Pancreas (tissue), 10 donors: ENCODE measurements around the gene GLT8D2. TPM values are rescaled to one million over a fixed set of nuclear protein-coding genes. Genes with fewer than 3 reads are reported as not detected.

Experiments
- ATAC-seq, 4 donors: fragments of 200-7000 bp; cut with Tn5 transposase; one replicate each; pipeline versions ENCODE4 v1.8.0 to v1.9.1; 2020; ENCODE audit warnings: mild to moderate bottlenecking in 4 of 4, moderate library complexity in 4 of 4
- DNase-seq, 6 donors: peaks; one replicate each; pipeline ENCODE4 v3.0.0-alpha.2; 2020
- FAIRE-seq: peaks from 2 replicates; lab custom pipeline; 2012; peaks lifted over from hg19 to GRCh38; lab: Jason Lieb, UNC
- H3K27ac ChIP-seq, 4 donors: fragments of 200-600 bp; sonication (generic); 1 replicate in 3 of 4; 2 replicates in 1 of 4; pipeline versions ENCODE4 v1.5.0 to v1.8.0; 2020
- H3K27me3 ChIP-seq, 4 donors: fragments of 200-600 bp; one replicate each; pipeline ENCODE4 v1.8.0; 2021
- H3K36me3 ChIP-seq, 3 donors: fragments of 200-600 bp; sonication (generic) in 1 of 3; one replicate each; pipeline versions ENCODE4 v1.5.0 to v1.8.0; 2020 to 2021
- H3K4me1 ChIP-seq, 3 donors: fragments of 200-600 bp; one replicate each; pipeline ENCODE4 v1.8.0; 2021
- H3K4me3 ChIP-seq, 4 donors: fragments of 200-600 bp; sonication (generic) in 2 of 4; one replicate each; pipeline versions ENCODE4 v1.5.0 to v1.8.0; 2020 to 2021
- H3K9me3 ChIP-seq, 4 donors: fragments of 200-600 bp; one replicate each; pipeline ENCODE4 v1.8.0; 2021
- WGBS, 2 donors: extraction: QIAGEN DNeasy Blood & Tissue Kit; methylation state at CpG; one replicate each; pipeline ENCODE4 v1.1.7; 2013; 5-methylcytosine and 5-hydroxymethylcytosine counted together
- intact Hi-C, 3 donors: fragments of 100-400 bp; cut with DNase I; formaldehyde crosslinking; loops; one replicate each; pipeline versions ENCODE4 v1.11.1 to v1.14.2; 2022
- polyA plus RNA-seq, 2 donors: library from polyadenylated mRNA; stranded (reverse); fragments of 200-250 nt; gene quantifications; one replicate each; pipeline ENCODE4 v1.2.3, GENCODE V29; 2013
- total RNA-seq, 6 donors: library from RNA; stranded (reverse); fragmentation: NEBNext Ultra II Directional in 4 of 6; extraction: Animal tissue kit (Norgen Biotek cat#: 25700) in 4 of 6; gene quantifications; one replicate each; pipeline versions ENCODE4 v1.2.1 to v1.2.4, GENCODE V29; 2021 to 2023
- TF ChIP-seq, protein P1 (sequence below), 4 donors: fragments of 200-600 bp; sonication (generic) in 3 of 4; IDR thresholded peaks; one replicate each; pipeline versions ENCODE4 v1.5.0 to v1.8.0; 2021; ENCODE audit warnings: antibody characterized with exemption in 4 of 4
- donor health status: healthy with polysubstance abuse.
- donor health status: DM: no; HTN: no; CAD: no; lungs with moderate emphysema.
- donor health status: DM: no; HTN: no; CAD: no.
- donor health status: control.
- donor health status: control.
- donor health status: Bipolar disorder and iron deficiency.
- donor health status: DM: yes; HTN: yes; CAD: no.
- donor health status: DM: no; HTN: no; CAD: no.
- donor health status: DM: no; HTN: no; CAD: no.
- donor health status: DM: yes; HTN: yes; CAD: no.

GLT8D2 gene
- total and polyA plus RNA-seq, 8 donors, result 0.32 to 5.3 (median 2.3) TPM

DNA sequence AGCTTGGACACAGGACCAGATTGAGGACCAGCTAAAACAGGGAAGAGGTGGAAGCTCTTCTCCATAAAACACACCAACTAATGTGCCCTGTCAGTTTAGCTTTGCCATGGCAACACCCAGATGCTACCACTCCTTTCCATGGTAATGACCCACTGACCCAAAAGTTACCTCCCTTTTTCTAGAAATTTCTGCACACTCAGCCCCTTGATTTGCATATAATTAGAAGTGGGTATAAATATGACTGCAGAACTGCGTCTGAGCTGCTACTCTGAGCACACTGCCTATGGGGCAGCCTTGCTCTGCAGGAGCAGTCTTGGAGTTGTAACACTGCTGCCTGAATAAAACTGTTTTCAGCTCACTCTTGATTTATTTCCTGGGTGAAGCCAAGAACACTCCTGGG lies 87.5 kb downstream of the GLT8D2 start:
- no peaks in the 10 kb centered on the region for H3K36me3 ChIP-seq
- 53 to 55% methylated on average over 1 of the region's 1 CpG for WGBS, 2 donors
- intact Hi-C loops, result no loop called here
- no peak overlapping the region for H3K27ac ChIP-seq
- no peak for ATAC-seq
- no peaks in the 10 kb centered on the region for H3K9me3 ChIP-seq
- TF ChIP-seq, protein P1, sequence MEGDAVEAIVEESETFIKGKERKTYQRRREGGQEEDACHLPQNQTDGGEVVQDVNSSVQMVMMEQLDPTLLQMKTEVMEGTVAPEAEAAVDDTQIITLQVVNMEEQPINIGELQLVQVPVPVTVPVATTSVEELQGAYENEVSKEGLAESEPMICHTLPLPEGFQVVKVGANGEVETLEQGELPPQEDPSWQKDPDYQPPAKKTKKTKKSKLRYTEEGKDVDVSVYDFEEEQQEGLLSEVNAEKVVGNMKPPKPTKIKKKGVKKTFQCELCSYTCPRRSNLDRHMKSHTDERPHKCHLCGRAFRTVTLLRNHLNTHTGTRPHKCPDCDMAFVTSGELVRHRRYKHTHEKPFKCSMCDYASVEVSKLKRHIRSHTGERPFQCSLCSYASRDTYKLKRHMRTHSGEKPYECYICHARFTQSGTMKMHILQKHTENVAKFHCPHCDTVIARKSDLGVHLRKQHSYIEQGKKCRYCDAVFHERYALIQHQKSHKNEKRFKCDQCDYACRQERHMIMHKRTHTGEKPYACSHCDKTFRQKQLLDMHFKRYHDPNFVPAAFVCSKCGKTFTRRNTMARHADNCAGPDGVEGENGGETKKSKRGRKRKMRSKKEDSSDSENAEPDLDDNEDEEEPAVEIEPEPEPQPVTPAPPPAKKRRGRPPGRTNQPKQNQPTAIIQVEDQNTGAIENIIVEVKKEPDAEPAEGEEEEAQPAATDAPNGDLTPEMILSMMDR (IDR thresholded peaks at IDR 0.05), result no peak
- peaks cover 6 to 21% (median 9%) of the 10 kb centered on the region in 3 donors for H3K4me1 ChIP-seq
- no peak for DNase-seq
- no peak overlapping the region for H3K4me3 ChIP-seq
- no peak for FAIRE-seq
- H3K27me3 ChIP-seq, result no peaks in the 10 kb centered on the region

DNA sequence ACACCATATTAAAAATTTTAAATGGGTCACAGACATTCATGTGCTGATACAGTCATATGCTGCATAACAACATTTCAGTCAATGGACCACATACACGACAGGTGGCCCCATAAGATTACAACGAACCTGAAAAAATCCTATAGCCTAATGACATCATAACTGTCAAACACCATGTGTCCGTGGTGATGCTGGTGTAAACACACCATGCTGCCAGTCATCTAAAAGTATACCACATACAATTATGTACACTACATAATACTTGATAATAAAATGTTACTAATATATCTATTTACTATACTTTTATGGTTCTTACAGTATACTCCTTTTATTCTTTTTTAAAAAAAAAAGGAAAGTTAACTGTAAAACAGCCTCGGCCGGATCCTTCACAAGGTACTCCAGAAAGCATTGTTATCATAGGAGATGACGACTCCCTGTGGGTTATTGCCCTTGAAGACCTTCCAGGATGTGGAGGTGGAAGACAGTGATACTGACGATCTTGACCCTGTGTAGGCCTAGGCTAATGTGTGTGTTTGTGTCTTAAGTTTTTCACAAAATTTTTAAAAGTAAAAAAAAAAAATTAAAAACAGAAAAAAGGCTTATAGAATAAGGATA lies 89.3 kb downstream of the GLT8D2 start:
- H3K27me3 ChIP-seq, result no peaks in the 10 kb centered on the region
- no peak overlapping the region for H3K27ac ChIP-seq
- no peaks in the 10 kb centered on the region for H3K9me3 ChIP-seq
- TF ChIP-seq, protein P1 (IDR thresholded peaks at IDR 0.05), result no peak
- FAIRE-seq, result no peak
- no peak for ATAC-seq
- no peaks in the 10 kb centered on the region for H3K36me3 ChIP-seq
- H3K4me1 ChIP-seq, result peaks cover 8 to 19% (median 11%) of the 10 kb centered on the region in 3 donors
- no peak overlapping the region for H3K4me3 ChIP-seq
- WGBS, 2 donors, result 53 to 59% methylated on average over 7 of the region's 7 CpGs
- DNase-seq, result no peak
- intact Hi-C loops, result no loop called here

DNA sequence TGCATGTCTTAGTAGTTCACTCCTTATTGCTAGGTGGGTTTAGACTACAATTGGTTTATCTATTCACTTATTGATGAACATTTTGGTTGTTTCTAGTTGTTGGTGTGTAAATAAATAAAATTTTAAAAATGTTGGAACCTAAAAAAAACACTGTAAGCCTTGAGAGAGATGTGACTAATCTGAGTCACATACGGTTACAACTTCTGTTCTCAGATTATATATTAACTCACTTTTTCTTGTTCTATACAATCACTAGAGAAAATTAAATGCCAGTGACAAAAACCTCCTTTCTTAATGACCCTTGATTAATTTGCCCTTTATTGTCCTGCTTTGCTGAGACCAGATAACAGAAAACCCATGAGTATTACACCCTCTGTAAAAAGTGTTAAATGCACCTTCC lies 91.4 kb downstream of the GLT8D2 start:
- Histone ChIP-seq H3K9me3 (no peaks in the 10 kb centered on the region), H3K4me3 (no peak overlapping the region), H3K27ac (no peak overlapping the region), H3K36me3 (no peaks in the 10 kb centered on the region), H3K27me3 (no peaks in the 10 kb centered on the region), H3K4me1 (peaks cover 8 to 14% (median 12%) of the 10 kb centered on the region in 3 donors)
- intact Hi-C loops, result no loop called here
- WGBS, 2 donors, result 43 to 46% methylated on average over 1 of the region's 1 CpG
- ATAC-seq (no peak), FAIRE-seq (no peak), DNase-seq (no peak)
- TF ChIP-seq, protein P1 (IDR thresholded peaks at IDR 0.05), result no peak

DNA sequence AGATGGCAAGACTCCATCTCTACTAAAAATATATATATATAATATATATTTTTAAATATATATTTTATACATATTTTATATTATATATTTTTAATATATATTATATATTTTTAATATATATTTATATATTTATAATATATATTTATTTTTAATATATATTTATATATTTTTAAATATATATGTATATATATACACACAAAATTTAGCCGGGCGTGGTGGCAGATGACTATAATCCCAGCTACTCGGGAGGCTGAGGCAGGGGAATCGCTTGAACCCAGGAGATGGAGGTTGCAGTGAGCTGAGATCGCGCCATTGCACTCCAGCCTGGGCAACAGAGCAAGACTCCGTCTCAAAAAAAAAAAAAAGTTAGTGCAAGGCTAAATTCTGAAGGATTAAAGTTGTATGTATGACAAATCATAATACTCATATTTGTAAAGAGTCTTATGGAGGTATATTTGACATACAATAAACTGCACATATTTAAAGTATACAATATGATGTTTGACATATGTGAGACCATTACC lies 92.1 kb downstream of the GLT8D2 start:
- peak; percentile 45 for FAIRE-seq
- Histone ChIP-seq H3K27ac (peak overlapping the region; percentile 70 to 92 (median 81)), H3K9me3 (no peaks in the 10 kb centered on the region), H3K4me1 (peaks cover 8 to 14% (median 12%) of the 10 kb centered on the region in 3 donors), H3K4me3 (peak overlapping the region in 2 of 4 donors; percentile 74 to 82), H3K27me3 (no peaks in the 10 kb centered on the region), H3K36me3 (no peaks in the 10 kb centered on the region)
- DNase-seq, result no peak
- TF ChIP-seq, protein P1 (IDR thresholded peaks at IDR 0.05), result no peak
- 83 to 90% methylated on average over 7 of the region's 7 CpGs for WGBS, 2 donors
- intact Hi-C loops, result no loop called here
- no peak for ATAC-seq

DNA sequence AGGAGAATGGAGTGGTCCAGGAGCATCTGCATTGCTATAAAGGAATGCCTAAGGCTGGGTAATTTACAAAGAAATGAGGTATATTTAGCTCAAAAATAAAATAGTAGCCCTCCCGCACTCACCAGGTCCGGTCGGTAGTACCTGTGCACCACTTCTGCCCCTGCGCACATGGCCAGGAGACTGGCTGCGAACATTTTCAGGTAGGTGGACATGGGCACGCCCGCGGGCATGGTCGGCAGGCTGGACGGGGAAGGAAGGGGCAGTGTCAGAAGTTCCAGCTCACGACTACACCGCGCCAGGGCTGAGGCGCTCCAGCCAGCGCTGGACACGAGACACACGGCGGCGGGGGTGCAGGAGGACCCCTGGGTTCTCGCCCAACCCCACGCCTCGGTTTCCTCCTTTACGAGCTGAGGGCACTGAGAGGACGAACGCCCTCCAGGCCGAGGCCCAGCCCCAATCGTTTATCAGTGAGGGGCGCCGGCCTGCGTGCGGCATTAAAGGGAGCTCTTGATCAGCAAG lies 93.4 kb downstream of the GLT8D2 start:
- Histone ChIP-seq H3K27ac (peak overlapping the region; percentile 70 to 92 (median 81)), H3K27me3 (no peaks in the 10 kb centered on the region), H3K36me3 (peaks cover 0 to 3% (median 0%) of the 10 kb centered on the region in 3 donors), H3K4me3 (peak overlapping the region; percentile 74 to 88 (median 81)), H3K4me1 (peaks cover 8 to 14% (median 12%) of the 10 kb centered on the region in 3 donors), H3K9me3 (no peaks in the 10 kb centered on the region)
- TF ChIP-seq, protein P1 (IDR thresholded peaks at IDR 0.05), result no peak
- ATAC-seq (peak; percentile 45 to 72 (median 64)), FAIRE-seq (no peak), DNase-seq (no peak)
- 0 to 1% methylated on average over 25 to 31 of the region's 31 CpGs for WGBS, 2 donors
- intact Hi-C loops, result no loop called here
